Measurements from ENCODE around the gene NPLOC4.

NPLOC4 gene

GRCh38 chr17:81660441-81660840 lies 23.5 kb upstream of the NPLOC4 start:
- no peak for DNase-seq

DNA sequence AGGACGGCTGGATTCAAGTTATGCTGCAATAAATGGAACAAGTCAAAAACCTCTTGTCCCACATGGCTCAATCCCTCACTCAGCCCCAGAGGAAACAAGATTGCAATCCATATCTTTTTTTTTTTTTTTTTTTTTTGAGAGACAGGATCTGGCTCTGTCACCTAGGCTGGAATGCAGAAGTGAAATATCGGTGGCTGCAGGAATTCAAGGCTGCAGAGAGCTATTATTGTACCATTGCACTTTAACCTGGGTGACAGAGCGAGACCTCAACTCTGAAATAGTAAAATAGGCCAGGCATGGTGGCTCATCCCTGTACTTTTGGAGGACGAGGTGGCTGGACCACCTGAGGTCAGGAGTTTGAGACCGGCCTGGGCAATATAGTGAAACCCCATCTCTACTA lies 22.1 kb upstream of the NPLOC4 start:
- no peak for DNase-seq

GRCh38 chr17:81656835-81657234 lies 19.9 kb upstream of the NPLOC4 start:
- peak; percentile 38 for DNase-seq

GRCh38 chr17:81656118-81656743 lies 19.3 kb upstream of the NPLOC4 start, which contains the start of gene PDE6G:
PDE6G (minus strand) TSS chr17:81656542; CDS start chr17:81653305, 3,237 bp downstream.
- DNase-seq: no peak

DNA sequence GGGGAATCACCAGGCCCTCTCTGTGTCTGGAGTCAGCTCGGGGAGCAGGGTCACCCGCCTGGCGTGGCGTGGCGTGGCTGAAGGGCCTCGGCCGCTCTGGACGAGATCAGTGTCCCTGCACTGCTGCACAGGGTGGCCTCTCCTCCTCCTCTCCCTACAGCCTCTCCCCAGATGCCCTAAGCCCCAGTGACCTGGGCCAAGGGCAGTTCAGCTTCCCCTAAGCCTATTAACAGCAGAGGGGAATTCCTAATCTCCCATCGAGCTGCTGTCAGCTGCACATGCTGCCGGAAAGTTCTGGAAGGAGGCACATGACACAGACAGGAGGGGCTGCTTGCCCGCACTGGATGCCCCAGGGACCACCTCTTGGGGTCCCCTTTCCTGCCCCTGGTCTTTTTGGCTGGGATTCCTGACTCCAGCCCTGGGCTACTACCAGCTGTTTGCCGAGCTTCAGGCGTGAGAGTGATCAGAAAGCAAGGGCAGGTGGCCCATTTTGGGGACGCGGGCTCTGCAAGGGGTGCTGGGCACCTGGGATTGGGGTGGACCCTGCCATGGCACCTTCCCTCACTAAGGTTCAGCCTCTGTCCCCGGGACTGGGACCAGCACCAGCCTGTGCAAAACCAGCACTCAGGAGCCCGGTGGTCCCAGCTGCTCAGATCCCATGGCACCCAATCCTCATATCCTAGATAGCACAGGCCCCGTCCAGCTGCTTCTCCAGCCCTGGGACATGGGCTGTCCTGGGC lies 18.6 kb upstream of the NPLOC4 start:
- no peak for DNase-seq

DNA sequence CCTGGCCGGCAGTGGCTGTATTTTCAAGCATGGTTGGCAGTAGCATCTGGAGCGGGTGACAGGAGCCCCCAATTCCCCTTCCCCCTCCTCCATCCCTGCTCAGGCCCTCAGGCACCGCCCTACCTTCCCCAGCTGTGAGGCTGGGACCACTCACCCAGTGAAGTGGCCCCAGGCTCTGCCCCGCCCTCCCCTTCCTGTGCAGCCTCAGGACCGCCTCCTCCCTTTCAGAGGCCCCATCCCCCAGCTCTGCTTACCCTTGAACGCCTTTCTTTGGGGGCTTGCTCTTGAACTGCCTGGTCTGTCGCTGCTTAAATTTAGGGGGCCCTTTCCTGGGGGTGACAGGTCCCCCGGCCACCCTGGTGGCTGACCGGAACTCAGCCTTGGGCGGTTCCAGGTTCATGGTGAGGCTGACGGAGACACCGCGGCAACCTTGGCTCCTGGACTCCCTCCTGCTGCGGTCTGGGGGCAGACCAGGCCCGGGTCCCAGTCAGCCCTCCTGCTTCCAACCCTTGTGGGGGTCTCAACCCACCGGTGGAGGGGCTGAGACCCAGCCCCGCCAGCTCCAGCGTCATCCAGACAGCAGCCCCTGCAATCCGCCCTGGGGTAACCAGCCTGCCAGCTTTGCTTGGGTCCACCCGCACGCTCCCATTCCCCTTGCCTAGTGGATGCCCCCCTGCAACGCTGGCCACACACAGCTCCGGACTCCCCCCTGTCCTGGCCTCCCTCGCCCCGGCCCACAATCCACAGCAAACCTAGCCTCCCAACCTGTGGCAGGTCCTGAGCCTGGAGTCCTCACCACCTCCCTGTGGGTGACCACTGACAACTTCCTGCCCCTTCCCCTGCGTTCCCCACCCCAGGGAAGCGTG lies 16.2 kb upstream of the NPLOC4 start:
- DNase-seq: peak; percentile 49

- peak; percentile 30 for DNase-seq
Measured at GRCh38 chr17:81651692-81652091, 14.8 kb upstream of the NPLOC4 start.

- no peak for DNase-seq
Measured at GRCh38 chr17:81650951-81651350, 14.0 kb upstream of the NPLOC4 start.

DNA sequence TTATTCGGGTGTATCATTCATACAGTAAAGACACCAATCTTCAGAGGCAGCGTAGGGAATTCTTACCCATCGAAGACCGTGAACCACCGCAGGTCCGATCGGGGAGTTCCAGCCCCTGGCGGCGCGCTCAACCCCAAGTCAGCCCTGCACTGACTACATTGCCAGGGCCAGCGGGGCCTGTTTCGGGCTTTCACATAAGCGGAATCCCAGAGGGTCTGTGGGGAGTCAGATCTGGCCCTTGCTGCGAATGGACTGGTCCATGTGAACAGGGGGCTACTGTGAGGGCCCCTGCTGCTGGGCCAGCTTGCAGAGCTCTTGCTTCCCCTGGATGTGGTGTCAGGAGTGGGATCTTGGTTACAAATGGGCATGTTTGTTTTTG lies 11.8 kb upstream of the NPLOC4 start:
- DNase-seq: no peak

GRCh38 chr17:81648013-81648706 lies 11.2 kb upstream of the NPLOC4 start:
- DNase-seq: no peak

- DNase-seq: no peak
Measured at GRCh38 chr17:81647640-81648012, 10.7 kb upstream of the NPLOC4 start.

DNA sequence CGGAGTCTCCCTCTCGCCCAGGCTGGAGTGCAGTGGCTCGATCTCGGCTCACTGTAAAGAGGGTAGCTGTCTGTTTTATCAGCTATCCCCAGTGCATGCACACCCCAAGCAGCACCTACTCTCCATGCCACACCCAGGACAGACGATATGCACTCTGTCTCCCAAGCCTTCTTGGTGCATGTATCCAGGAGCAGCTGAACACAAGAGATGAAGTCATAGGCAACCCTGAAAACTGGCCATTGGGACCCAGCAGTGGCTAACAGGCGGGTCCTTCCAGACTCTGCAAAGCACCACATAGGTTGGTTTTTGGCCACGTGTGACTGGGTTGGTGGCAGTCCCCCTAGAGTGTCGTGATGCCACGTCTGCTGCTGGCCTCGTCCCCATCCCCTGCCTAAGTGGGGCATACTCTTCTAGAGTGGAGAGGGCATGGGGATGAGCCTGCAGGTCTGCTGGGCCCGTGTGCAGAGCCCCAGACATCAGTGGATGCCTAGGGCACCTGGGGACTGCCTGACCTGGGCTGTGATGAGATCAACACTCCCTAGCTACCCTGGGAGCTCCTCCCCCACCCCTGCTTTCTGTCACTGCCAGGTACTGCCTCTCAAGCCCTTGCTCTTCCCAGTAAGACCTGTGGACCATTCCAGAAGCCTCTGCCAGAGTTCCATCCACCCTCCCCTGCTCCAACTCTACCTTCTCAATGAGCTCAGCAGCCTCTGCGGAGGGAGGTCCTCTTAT lies 10.1 kb upstream of the NPLOC4 start:
- no peak for DNase-seq

- no peak for DNase-seq
Measured at GRCh38 chr17:81644976-81645952, 8.4 kb upstream of the NPLOC4 start.

- DNase-seq: no peak
Measured at GRCh38 chr17:81644496-81644895, 7.6 kb upstream of the NPLOC4 start.

DNA sequence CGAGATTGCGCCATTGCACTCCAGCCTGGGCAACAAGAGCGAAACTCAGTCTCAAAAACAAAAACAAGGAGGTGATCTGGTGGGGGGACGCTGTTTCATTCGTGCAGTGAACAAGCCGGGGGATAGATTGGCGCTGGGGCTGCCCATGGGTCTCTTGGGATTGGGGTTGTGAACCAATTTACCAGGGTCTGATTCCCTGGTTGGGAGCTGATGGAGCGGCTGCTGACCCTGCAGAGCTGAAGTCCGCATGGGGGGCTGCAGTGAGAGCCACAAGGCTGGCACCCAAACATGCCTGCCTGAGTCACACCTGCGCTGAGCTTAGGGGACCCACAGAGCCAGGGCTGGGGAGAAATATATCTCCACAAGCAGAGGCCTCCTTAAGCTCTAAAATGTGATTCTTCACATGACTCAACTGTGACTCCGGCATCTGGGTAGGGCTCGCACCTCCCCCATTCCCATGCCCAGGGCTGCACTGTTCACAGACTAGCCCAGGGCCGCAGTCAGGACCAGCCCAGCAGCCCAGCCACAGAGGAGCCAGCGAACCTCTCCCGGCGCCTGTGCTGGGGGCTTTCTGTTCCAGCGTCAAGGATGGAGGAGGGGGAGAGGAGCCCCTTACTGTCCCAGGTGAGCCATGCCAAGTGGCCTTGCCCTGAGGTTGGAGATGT lies 5.0 kb upstream of the NPLOC4 start:
- DNase-seq: peak; percentile 20

DNA sequence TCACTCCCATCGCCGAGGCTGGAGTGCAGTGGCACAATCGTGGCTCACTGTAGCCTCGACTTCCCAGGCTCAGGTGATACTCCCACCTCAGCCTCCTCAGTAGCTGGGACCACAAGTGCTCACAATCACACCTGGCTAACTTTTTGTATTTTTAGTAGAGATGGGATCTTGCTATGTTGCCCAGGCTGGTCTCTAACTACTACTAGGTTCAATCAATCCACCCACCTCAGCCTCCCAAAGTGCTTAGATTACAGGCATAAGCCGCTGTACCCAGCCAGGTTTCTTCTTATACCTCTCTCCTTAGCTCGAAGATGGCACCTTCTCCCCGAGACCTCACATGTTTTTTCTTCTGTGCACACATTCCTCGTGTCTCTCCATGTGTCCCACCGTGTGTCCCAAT lies 3.1 kb upstream of the NPLOC4 start:
- DNase-seq: no peak

DNA sequence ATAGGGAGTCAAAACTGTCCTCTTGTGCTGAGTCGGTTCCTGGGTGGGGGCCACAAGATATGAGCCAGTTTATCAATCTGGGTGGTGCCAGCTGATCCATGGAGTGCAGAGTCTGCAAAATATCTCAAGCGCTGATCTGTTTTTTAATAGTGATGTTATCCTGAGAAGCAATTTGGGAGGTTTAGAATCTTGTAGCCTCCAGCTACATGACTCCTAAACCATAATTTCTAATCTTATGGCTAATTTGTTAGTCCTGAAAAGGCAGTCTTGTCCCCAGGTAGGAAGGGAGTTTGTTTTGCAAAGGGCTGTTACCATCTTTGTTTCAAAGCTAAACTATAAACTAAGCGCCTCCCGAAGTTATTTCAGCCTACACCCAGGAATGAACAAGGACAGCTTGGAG lies 1.8 kb upstream of the NPLOC4 start:
- no peak for DNase-seq

GRCh38 chr17:81635973-81636504 lies 873 bp downstream of the NPLOC4 start:
- DNase-seq: no peak

DNA sequence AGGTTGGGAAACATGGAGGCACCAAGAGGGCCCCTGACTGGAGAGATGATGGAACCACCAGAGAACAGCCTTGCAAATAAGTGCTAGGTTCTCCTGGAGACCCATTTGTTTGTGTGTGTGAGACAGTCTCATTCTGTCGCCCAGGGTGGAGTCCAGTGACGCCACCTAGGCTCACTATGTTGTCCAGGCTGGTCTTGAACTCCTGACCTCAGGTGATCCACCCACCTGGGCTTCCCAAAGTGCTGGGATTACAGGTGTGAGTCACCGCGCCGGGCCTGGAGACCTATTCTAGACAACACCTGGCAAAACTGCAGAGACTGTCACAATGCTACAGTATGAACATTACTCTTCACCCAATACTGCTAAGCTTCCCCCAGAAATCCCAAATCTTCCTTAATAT lies 1.5 kb downstream of the NPLOC4 start:
- no peak for DNase-seq

GRCh38 chr17:81631482-81631881 lies 5.4 kb downstream of the NPLOC4 start:
- no peak for DNase-seq

Measured in eye (tissue), 1 donor.